ENCODE measurements around the gene VPS50.

Gene VPS50

GRCh38 chr7:93407239-93407638 lies 175.1 kb downstream of the VPS50 start:
- DNase-seq (ENCODE audit: low read depth in 2 of 2) = no peak

- DNase-seq (ENCODE audit: low read depth in 2 of 2) = no peak
Measured at GRCh38 chr7:93409324-93409723, 177.2 kb downstream of the VPS50 start.

All from fibroblast of skin of left biceps (primary cell).